NCI-H82 treated with DMSO at 0.1 percent for 48 hours (cell line): Measurements from ENCODE around the gene GRID2.

Source experiments
- DNase-seq: peaks from one replicate; lab custom pipeline; 2025; ENCODE audit not compliant: unreplicated experiment; lab: John Stamatoyannopoulos, UW

The GRID2 gene

DNA sequence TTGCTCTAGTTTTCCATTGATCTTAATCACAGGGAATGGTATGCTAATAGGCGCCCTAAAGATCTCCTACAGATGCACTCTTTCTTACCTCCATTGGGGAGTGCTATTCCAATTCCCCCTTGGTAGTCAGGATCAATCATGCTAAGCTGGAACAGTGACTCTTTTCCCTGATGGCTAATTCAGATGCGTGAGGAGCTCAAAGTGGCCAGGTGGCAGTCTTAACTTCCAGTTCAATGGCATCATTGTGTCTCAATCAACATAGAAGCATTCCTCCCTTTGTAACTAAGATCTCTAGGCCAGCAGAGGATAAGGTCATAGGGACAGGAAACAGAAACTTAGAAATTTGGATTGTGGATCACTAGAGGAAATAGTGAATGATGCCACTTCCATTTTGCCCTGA, 216.8 kb downstream of the GRID2 start:
- DNase-seq, result no peak

- no peak for DNase-seq
Observed at GRCh38 chr4:92521941-92522340, 218.2 kb downstream of the GRID2 start.

GRCh38 chr4:92522356-92522755, 218.6 kb downstream of the GRID2 start:
- DNase-seq, result no peak

GRCh38 chr4:92524131-92524530, 220.4 kb downstream of the GRID2 start:
- DNase-seq, result no peak

DNA sequence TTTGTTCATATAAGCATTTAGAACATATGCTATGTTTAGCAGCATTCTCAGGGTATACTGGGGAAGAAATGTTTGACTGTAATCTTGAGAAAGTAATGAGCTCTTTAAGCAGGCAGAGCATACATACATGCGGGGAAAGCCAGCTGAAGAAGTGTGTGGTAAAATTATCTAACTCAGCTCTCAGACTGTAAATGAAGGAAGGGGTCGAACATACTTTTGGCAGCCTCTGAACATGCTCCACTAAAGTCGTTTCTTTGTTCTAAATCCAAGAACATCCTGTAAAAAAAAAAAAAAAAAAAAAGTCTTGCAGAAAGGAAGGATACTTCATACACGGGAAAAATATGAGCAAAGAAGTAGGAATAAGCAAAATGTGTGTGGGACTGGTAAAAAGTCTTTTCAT, 224.8 kb downstream of the GRID2 start:
- no peak for DNase-seq

- DNase-seq, result peak; percentile 53
Observed at GRCh38 chr4:92529510-92529909, 225.7 kb downstream of the GRID2 start.

GRCh38 chr4:92535599-92535998, 231.8 kb downstream of the GRID2 start:
- DNase-seq, result no peak

DNA sequence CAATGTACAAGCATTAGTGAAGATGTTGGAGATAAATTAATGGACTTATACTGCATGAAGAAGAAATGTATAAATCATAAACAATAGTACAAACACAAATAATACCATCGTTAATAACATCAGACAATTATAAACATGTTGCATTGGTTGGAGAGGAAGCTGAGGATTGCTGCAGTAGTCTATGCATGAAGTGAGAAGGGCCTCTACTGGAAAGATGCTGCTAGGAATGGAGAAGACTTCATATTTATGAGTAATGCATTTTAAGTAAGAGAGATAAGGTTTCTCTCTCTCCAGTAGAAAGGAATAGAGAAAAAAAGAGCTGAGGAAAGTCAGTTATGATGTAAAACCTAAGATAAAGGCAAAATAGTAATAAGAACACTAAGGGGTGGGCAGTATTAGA, 247.8 kb downstream of the GRID2 start:
- DNase-seq, result no peak

GRCh38 chr4:92566269-92566668, 262.5 kb downstream of the GRID2 start:
- DNase-seq, result no peak

- no peak for DNase-seq
Observed at GRCh38 chr4:92580816-92581215, 277.1 kb downstream of the GRID2 start.

- DNase-seq, result no peak
Observed at GRCh38 chr4:92599044-92599443, 295.3 kb downstream of the GRID2 start.

GRCh38 chr4:92600638-92601037, 296.9 kb downstream of the GRID2 start:
- no peak for DNase-seq

- DNase-seq, result no peak
Observed at GRCh38 chr4:92606227-92606626, 302.5 kb downstream of the GRID2 start.

DNA sequence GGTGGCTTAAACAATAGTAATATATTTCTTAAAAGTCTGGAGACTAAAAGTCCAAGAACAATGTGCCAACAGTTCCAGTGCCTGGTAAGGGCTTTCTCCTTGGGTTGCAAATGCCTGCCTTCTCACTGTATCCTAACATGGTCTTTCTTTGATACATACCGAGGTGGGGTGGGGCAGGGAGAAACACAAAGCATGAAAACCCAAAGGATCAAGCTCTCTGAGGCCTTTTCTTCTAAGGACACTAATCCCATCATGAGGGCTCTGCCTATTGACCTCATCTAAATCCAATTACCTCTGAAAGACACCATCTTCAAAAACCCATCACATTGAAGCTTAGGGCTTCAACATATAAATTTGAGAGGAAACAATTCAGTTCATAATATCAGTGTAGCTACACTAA, 311.3 kb downstream of the GRID2 start:
- peak; percentile 71 for DNase-seq

DNA sequence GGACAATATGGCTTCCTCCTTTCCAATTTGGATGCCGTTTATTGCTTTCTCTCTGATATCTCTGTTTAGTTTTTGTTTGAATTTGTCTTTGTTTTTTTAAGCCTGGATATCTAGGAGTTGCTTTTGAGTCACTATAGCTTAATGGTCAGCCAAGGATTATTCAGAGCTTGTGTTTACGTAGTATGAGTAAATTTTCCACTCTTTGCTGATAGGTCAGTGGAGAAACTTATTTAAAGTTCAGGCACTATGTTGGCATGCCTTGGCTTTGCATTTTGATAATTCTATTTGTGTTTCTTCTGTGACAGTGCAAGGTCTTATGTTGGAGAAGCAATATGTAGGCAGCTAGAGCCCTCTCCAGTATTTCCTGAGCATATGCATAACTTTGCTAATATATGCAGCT, 315.2 kb downstream of the GRID2 start:
- no peak for DNase-seq

DNA sequence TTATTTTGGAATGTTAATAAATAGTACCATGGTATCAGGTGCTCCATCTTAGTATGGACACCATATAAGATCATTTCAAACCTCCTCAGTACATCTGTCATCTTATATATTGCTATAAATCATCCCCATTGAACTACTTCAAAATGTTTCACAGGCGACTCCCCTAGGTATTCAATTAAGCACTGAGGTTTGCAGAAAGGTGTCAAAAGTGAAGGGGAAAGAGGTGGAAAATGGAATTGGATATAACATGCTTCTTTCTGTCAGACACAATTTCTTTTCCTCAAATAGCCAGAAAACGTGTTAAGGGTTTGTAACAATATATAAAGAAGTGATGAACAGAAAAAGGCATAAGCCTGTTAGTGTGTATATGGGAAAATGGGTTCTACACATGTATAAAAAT, 325.5 kb downstream of the GRID2 start:
- DNase-seq, result no peak

DNA sequence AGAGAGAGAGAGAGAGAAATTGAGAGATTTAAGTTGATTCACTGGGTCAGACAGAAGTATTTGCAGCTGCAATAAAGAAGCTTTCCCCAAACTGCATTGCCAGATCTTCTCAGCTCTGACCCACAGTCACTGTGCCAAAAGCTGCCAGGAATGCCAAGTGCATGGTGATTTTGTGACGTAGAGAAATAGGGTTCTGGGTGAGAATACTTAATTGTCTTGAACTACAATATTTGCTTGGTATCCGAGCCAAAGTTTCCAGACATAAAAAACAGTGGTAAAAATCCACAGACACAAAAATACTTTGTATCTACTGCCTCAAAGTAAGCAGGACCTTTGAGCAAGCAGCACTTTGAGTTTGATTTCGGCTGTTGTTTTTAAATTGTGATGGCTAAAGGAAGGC, 331.1 kb downstream of the GRID2 start:
- DNase-seq, result no peak

DNA sequence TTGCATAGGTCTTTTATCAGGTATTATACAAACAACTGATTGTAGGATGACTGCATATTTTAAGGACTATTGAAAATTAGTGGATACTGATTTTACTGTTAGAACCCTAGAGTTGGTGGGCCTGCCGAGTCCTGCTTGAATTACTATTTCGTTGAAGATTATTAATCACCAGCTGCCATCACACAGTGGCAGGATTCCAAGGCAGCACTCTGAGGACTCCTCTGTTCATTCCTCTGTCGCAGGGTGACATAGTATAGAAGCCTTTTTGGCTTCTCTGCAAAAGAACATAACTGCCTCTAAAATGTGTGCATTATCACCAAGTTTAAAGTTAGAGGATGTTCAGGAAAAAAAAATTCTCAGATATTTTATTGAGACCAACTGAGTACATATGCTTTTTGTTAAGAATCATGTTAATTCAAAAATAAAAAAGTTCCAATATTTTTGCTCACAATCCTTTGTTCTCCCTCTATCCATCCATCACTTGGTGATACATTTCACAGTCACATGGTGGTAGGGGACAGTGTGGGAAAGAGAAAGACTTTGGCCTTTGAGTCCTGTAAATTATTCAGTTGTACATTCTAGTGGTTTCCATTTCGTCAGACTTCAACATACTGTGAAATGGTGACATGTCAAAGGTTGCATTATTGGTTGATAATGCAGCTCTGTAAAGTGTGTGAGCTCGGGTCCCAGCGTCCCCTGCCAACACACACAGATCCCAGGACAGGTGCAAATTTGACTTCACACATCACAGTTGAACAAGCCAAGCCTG, 332.5 kb downstream of the GRID2 start:
- DNase-seq, result peak; percentile 14

DNA sequence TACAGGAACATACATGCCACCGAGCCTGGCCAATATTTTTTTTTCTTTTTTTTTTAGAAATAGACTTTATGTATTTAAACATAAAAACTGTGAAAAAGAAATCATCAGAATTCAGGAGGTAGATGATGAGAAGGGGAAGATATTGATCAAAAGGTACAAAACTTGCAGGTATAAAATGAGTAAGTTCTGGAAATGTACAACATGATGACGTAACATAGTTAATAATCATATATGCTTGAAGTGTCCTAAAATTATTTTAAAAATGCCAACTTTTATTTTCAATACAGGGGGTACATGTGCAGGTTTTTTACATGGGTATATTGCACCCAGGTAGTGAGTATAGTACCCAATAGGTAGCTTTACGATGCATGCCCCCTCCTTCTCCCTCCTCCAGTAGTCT, 337.6 kb downstream of the GRID2 start:
- no peak for DNase-seq

- no peak for DNase-seq
Observed at GRCh38 chr4:92646826-92647225, 343.1 kb downstream of the GRID2 start.

- no peak for DNase-seq
Observed at GRCh38 chr4:92651536-92651935, 347.8 kb downstream of the GRID2 start.

DNA sequence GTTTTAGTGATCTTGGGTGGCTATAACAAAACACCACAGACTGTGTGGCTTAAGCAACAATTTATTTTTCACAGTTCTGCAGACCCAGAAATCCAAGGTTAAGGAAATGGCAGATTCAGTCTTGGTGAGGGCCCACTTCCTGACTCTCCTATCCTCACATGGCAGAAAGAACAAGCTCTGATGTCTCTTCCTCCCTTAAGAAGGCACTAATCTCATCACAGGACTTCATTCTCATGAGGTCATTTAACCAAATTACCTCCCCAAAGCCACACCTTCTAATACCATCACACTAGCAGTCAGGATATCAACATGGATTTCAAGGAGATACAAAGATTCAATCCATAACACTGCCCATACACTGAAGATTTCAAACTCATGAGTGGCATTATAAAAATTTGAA, 350.3 kb downstream of the GRID2 start:
- DNase-seq, result peak; percentile 27

DNA sequence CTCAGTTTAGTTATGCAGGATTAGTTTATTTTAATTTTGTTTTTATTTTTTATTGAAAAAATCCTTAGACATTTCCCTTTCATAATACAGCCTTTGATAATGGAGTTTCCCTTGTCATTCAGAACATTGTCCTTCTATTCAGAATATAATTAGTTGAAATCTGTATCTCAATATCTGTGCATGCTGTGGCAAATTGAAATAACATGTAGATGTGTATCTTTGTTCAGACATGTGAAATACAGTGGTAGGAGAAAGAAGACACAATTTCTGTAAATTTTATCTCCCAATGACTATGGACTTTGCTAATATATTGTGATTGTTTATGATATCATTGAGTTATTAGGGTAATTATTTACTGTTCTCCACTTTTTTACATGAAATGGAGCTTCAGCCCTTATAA, 353.9 kb downstream of the GRID2 start:
- DNase-seq, result no peak
